CD4-positive, alpha-beta T cell treated with Interleukin-1 beta for 1 hour (primary cell): ENCODE results near the gene DLEC1.
"Not testable (repeated sequence)": the region's sequence is repeated elsewhere in the genome, so short reads cannot be mapped to it uniquely, and the experiment has no call there.

Experiments used
- DNase-seq, 2 donors: peaks; one replicate each; pipeline ENCODE4 v3.0.0-alpha.2; 2020 to 2022

Gene DLEC1

DNA sequence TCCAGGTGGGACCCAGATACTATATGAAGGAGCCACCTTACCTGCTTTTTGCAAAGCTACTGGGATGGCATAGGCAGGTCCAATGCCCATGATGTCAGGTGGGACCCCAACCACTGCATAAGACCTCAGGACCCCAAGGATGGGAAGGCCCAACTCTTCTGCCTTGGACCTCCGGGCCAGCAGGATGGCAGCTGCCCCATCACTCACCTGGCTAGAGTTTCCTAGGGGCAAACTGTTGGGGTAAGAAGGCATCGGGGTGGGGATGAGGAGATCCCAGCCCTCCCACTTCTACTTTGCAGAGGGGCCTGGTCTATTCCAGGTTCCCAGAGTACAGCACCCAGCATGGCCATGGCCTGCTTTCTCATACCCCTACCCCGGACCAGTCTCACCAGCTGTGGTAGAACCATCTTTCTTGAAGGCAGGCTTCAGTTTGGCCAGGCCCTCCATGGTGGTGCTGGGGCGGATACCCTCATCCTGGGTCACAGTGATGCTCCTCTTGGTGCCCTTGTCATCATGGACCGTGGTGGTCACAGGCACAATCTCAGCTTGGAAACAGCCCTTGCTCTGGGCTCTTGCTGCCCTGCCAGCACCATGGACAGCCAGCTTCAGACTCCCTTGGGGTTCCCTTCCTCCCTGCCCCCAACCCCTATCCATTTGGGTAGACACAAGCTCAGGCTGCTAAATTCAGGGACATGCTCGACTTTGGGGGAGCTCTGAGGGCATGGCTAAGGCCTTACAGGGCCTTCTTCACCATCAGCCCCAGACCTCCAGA, 87.3 kb downstream of the DLEC1 start:
- no peak for DNase-seq

DNA sequence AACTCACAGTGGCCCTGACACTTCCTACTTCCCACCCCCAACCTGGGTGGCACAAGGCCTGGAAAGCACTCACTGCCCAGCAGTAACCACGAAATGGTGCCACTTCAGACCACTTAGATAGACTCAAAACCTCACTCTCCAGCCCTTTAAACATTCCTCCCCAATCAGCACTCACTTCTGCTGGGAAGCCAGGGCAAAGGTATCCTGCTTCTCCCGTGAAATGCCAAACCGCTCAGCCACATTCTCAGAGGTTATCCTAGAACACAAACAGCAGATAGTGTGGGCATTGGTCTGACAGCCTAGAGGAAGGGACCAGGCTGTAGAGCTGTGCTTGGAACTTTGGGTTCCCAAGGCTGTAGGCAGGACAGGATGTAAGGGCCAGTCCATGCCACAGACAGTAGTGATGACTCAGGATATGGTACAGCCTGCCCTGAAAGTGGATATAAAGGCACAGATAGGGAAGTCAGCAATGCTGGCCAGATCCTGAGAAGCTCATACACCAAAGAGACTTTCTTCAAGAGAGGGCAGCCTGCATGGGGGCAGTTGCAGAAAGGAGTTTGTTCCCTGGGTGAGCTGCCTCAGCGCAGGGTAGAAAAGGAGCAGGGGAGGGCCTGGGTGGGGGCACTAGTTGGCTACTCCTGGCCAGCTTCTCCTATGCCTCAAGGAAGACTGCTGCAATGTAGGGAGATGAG, 88.7 kb downstream of the DLEC1 start:
- DNase-seq: no peak

DNA sequence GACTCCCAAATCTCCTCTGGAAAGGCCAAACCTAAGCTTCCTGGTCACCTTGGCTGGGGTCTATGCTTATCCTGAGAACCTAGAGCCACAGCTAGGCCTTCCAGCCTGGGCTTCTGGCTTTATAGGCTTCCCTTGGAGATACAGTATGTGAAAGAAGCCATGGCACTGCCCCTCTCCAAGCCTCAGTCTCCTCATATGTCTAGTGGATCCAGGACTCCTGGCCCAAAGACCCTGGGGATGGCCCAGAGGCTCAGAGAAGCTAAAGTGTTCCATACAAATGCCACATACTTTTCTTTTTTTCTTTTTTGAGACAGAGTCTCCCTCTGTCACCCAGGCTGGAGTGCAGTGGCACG, 89.3 kb downstream of the DLEC1 start:
- no peak for DNase-seq

DNA sequence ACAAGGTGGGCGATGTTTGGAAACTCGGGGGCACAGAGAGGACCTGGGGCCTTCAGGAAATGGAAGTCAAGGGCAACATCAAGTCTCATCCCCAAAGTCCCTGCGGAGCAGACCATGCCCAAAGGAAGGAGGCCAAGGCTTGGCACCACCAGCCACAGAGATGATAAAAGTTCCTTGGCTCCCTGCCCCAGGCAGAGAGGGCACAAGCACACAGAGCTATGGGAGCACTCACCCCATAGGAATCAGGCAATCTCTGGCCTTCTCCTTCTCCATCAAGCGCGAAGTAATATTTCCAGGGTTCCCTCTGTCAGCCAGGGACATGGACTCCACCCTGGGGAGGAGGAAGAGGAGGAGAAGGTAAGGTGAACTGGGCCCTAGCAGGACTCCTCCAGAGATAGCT, 90.0 kb downstream of the DLEC1 start:
- no peak for DNase-seq

DNA sequence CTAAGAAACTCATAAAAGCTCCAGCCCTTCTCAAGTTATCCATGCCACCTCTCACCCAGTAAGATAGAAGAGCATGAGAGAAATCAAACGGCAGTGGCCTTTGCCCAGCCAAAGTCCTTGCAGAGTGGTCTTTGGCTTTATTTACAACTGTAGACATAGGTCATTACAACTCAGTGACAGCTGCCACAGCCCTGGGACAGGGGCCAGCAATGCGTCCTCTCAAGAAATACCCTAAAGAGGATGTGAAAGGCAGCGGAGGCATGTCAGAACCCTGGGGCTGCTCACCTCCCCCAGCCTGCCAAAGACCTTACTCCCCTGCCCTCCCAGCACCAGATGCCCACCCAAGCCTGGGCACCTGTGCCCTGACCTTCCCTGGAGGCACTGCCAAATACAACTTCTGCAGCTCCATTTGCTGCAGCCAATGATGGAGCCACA, 91.6 kb downstream of the DLEC1 start:
- no peak for DNase-seq

DNA sequence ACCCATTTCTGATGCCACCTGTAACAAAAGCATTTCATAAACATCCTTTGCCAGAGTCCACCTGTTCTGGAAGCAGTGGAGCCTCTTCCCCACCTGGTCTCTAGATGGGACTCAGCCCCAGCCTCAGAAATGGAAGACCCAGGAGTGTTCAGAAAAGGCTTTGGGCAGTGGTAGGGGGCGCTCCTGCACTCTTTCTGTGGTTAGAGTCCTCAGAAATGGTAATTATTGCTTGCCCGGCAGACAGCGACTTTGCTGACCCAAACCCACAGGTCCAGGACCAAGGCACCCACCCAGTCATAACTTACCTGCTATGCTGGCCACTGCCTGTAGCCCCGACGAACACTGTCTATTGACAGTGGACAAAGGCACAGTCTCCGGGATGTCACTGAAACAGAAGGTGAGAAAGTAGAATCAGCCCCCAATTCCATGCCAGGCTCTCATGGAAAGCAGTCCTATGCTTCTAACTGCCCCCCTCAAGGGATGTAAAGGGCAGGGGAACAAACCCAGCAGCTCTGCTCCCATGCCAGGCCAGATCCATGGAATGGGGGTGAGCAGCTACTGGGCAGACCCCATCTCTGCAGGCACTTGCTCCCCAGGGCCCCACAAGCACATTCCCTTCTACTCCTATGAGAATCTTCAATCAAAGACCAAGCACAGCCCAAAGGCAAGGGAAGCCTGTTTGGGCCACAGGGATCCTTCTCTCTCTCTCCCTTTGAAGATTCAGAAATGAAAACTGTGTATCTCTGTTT, 92.8 kb downstream of the DLEC1 start:
- DNase-seq: peak in 1 of 2 donors; percentile 31

DNA sequence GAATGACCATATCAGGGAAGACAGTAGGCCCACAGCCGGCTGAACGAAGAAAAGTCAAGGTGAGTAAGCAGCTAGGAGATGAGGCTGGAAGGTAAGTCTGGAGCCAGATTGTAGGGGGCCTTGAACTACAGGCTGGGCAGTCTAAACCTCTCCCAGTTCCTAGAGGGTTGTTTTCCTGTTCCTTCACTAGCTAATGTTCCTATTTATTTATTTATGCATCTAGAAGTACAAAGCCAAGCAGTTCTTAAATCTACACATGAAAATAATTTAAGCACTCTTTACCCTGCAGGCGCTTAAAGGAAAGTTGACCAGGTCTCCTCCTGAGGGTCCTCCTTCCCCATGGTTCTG, 94.2 kb downstream of the DLEC1 start:
- no peak for DNase-seq

DNA sequence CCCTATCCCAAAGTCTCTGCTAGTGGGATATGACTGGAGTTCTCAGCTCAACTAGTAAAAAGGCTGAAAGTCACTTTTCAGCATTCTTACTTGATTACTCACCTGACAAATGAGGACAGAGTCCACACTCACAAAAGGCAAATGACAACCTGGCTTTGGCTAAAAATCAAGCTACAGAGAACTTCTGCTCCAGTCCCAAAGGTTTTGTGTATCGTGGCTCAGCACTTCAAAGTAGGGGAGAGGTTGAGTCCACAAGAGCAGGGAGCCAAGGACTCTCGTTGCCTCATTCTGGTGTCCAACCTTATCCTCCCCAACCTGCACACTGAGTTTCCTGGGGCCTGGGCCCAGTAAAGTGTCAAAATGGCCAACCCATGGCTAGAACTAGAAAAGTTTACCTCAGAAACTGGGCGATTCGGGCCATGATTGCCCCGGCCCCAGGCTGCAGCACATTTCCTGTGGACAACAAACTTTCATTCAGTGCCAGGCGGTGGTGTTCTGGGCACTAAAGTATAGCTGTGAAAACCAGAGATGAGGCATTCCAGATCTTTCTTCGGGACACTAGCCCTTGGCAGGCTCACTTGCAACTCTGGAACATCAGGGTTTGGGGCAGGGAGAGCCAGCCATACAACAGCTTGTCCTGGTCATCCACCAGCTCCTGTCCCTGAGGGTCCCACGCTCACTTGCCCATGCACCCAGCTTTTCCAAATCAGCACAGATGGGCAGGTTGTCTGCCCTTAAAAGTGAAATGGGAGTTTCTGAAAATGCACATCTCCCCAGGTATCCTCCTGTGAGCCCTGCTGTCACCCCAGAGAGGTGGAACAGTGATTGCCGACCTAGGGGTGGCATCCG, 94.8 kb downstream of the DLEC1 start:
- no peak for DNase-seq

DNA sequence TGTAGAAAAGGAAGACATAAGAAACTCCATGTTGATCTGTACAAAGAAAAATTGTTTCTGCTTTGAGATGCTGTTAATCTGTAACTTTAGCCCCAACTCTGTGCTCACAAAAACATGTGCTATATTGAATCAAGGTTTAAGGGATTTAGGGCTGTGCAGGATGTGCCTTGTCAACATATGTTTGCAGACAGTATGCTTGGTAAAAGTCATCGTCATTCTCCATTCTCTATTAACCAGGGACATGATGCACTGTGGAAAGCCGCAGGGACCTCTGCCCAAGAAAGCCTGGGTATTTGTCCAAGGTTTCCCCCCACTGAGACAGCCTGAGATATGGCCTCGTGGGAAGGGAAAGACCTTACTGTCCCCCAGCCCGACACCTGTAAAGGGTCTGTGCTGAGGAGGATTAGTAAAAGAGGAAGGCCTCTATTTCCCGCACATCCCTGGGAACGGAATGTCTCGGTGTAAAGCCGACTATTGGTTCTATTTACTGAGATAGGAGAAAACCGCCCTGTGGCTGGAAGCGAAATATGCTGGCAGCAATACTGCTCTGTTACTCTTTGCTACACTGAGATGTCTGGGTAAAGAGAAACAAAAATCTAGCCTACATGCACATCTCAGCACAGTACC, 95.6 kb downstream of the DLEC1 start:
- not testable (repeated sequence) for DNase-seq

DNA sequence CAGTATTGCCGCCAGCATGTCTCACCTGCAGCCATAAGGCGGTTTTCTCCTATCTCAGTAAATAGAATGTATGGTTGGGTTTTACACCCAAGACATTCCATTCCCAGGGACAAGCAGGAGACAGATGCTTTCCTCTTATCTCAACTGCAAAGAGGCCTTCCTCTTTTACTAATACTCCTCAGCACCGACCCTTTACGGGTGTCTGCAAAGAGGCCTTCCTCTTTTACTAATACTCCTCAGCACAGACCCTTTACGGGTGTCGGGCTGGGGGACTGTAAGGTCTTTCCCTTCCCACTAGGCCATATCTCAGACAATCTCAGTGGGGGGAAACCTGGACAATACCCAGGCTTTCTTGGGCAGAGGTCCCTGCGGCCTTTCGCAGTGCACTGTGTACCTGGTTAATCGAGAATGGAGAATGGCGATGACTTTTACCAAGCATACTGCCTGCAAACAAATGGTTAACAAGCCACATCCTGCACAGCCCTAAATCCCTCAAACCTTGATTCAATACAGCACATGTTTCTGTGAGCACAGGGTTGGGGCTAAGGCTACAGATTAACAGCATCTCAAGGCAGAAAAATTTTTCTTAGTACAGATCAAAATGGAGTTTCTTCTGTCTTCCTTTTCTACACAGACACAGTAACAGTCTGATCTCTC, 96.7 kb downstream of the DLEC1 start:
- peak in 1 of 2 donors; percentile 30 for DNase-seq

DNA sequence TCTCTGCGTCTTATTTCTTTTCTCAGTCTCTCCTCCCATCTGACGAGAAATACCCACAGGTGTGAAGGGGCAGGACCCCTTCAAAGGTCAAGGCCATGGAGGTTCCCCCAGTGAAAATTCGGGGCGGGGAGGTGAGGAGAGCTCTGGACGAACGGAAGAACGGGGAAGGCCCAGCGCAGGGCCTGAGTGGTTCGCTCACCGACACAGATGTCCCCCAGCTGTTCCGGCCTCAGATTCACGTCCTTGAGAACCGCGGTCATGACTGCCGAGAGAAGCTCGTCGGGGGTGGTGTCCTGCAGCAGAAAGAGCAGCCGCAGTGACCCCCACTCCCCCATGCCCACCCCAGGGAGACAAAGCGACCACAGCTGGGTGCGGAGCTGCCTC, 97.4 kb downstream of the DLEC1 start:
- peak in 1 of 2 donors; percentile 12 for DNase-seq

DNA sequence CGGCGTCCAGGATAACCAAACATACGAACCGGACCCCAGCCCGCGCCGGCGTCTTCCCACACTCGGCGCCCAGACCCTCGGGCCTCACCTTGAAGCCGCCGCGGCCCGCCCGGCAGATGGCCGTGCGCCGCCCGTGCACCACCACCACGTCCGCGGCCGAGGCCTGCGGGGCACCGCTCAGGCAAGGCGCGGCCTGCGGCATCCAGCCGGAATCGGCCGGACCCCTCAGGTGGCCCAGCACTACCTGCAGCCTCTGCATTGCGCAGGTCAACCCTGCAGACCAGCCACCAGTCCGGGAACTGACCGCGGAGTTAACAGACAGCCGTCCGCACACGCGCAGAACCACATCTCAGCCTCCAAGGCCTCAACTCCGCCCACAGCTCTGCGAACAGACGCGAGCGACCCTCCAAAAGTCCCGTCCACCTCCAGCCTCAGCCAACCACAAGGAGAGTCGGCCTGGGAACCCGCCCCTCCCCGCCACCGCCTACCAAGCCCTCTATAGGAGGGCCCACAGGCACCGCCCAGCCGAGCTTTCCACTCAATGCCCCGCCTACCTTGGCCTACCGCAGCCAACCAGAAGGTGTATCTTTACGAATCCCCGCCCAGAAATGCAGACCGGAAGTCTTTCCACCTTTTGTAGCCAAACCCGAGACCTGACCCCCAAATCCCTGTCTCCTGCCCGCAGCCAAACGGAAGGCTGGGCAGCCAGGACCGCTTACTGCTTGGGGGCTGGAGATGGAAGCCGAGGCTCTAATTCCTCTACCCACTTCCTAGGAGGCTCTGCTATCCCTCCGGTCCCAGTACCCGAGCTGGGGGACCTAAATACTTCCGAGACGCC, 98.0 kb downstream of the DLEC1 start, which contains the start of gene ACAA1:
TSS of gene ACAA1 (minus strand) at position 351 of the 838 bp plus-strand sequence. CDS start at position 259, 92 bp downstream.
- DNase-seq: peak; percentile 97 to 98

DNA sequence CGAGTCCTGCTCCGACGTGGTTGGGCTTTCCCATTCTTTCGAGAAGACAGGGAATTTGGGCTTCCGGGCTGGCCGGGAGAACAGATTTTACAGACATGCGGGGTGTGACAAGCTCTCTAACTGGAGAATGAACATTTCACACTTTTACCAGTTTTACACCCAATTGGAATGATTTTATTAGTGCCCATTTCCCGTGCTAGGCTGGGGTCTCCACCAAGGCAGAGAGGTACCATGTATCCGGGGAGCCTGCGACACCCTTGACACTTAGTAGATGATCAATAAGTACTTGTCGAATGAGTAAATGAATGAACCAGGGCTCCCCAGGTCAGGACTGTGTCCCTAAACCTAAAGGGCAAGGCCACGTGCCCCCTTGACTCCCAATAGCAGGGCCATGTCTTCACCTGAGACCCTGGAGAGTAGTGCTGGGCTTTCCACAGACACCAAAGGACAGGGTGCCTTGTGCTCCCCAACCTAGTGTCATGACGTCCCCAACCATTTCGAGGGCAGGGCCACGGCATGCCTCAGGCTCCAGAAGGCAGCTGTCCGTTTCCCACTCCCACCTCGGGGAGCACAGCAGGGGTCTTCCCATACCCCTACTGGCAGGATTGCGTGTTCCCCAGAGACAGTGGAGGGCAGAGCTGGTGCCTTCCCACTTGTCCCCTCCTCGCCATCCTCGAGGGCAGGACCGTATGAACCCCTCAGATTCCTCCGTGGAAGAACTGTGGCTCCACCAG, 98.8 kb downstream of the DLEC1 start:
- peak in 1 of 2 donors; percentile 11 for DNase-seq

DNA sequence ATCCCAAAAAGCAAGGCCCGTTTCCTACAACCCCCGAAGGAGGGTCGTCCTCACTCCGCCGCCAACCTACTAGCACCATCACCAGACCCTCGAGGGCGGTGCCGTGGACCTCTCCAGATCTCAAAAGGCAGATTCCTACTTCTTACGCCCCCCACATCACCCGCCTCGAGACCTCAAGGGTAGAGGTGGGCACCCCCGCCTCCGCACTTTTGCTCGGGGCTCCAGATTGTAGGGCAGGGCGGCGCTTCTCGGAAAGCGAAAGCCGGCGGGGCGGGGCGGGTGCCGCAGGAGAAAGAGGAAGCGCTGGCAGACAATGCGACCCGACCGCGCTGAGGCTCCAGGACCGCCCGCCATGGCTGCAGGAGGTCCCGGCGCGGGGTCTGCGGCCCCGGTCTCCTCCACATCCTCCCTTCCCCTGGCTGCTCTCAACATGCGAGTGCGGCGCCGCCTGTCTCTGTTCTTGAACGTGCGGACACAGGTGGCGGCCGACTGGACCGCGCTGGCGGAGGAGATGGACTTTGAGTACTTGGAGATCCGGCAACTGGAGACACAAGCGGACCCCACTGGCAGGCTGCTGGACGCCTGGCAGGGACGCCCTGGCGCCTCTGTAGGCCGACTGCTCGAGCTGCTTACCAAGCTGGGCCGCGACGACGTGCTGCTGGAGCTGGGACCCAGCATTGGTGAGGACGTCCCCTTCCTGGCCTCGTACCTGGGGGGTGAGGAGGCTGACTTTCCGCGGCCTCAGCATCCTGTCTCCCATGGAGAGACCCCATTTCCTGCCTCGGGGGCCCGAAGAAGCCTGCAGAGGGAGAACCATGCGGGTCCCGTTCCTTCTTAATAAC, 99.6 kb downstream of the DLEC1 start, which contains the start of gene MYD88:
TSS of gene MYD88 (plus strand) at position 313 of the 842 bp plus-strand sequence. CDS start at position 353, 40 bp downstream.
- DNase-seq: peak; percentile 79 to 84

DNA sequence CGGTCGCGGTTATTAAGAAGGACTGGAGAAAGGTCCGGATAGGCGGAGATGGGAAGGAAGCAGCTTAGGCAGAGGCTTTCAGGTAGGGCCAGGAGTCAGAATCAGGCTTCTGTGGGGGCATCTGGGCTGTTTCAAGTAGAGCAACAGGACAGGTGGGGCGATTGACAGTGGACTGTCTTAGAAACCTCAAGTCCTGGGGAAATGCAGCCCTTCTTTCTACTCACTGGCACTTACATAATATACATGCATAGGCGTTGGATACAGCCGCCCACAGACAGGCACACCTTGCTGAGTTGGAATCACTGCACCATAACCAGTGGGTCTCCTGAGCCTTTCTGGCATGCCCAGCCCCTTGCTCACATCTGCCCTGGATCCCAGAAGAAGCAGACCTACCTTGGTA, 100.2 kb downstream of the DLEC1 start:
- no peak for DNase-seq

DNA sequence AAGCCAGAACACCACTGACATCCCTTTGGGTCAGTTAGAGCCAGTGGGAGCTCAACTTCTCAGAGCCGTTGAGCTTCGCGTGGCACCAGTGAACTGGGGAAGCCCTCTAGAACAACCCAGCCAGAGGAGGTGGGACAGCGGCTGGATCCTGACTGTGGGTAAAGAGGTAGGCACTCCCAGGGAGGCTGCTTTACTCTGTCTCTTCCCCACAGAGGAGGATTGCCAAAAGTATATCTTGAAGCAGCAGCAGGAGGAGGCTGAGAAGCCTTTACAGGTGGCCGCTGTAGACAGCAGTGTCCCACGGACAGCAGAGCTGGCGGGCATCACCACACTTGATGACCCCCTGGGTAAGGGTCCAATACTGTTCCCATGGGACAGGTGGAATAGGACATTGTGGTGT, 100.6 kb downstream of the DLEC1 start:
- DNase-seq: no peak

DNA sequence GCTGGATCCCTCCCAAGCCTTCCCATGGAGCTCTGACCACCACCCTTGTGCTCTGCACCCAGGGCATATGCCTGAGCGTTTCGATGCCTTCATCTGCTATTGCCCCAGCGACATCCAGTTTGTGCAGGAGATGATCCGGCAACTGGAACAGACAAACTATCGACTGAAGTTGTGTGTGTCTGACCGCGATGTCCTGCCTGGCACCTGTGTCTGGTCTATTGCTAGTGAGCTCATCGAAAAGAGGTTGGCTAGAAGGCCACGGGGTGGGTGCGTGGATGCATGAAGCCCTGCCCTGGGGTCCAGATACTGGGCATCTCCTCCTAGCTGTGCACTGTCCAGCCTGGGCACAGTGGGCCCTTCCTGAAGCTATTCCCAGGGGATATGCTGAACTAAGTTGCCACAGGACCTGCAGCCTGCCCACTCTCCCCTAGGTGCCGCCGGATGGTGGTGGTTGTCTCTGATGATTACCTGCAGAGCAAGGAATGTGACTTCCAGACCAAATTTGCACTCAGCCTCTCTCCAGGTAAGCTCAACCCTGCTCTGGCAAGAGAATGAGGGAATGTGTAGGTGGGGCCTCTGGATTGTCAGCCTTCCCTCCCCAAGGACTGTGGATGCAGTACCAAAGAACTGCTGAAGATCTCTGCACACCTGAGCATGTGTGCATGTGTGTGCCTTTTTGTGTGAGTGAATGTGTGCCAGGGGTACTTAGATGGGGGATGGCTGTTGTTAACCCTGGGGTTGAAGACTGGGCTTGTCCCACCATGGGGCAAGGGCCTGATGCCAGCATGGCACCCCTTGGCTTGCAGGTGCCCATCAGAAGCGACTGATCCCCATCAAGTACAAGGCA, 101.5 kb downstream of the DLEC1 start:
- no peak for DNase-seq
